ENCODE results near the gene GLCCI1. TPM values are rescaled to one million over a fixed set of nuclear protein-coding genes. Genes with fewer than 3 reads are reported as not detected.
A peak's percentile ranks its signal among the peaks of the same experiment; 100 is the strongest.

Gene GLCCI1
- total RNA-seq, 1 experiment from 2014 or later = 4.6 TPM

GRCh38 chr7:7970531-7971307 lies 2.1 kb downstream of the GLCCI1 start:
- ATAC-seq (no peak), DNase-seq (ENCODE audit: low read depth, low spot score) (no peak)
- H3K36me3 ChIP-seq (ENCODE audit: control insufficient read depth in 1 of 2, insufficient read depth in 2 of 2, low read length in 2 of 2) = no peaks in the 10 kb centered on the region
- TF ChIP-seq POLR2AphosphoS5 (IDR thresholded peaks at IDR 0.05; ENCODE audit: low read depth, low read length) (no peak), TCF7L2 (IDR thresholded peaks at IDR 0.05; ENCODE audit: borderline replicate concordance, extremely low read depth, insufficient read depth, insufficient read length) (no peak), ZFX (IDR thresholded peaks at IDR 0.05) (no peak), MAX (IDR thresholded peaks at IDR 0.05) (no peak), EGR1 (IDR thresholded peaks at IDR 0.05; ENCODE audit: low read depth) (no peak), POLR2A (IDR thresholded peaks at IDR 0.05; ENCODE audit: borderline replicate concordance, extremely low read depth, insufficient read depth, insufficient read length) (no peak), JUND (IDR thresholded peaks at IDR 0.05) (no peak), ZBTB33 (IDR thresholded peaks at IDR 0.05; ENCODE audit: extremely low read depth, insufficient replicate concordance, low read length) (no peak), SRF (IDR thresholded peaks at IDR 0.05; ENCODE audit: low read depth) (no peak), EZH2 (IDR thresholded peaks at IDR 0.05) (no peak), SIN3A (IDR thresholded peaks at IDR 0.05; ENCODE audit: low read depth) (no peak), ATF3 (IDR thresholded peaks at IDR 0.05) (no peak), CBX3 (IDR thresholded peaks at IDR 0.05; ENCODE audit: low read depth) (no peak)
- H3K9me2 ChIP-seq (ENCODE audit: insufficient read depth) = no peaks in the 10 kb centered on the region
- POLR2A ChIA-PET = no interaction called here
- no peaks in the 10 kb centered on the region for H3K9me3 ChIP-seq (ENCODE audit: control insufficient read depth in 1 of 2, insufficient read depth in 1 of 2, low read depth in 1 of 2, low read length in 2 of 2)
- H3K79me2 ChIP-seq (ENCODE audit: insufficient read depth, low read length) = peaks cover 5% of the 10 kb centered on the region; the same call in 1 of the 2 replicates
- H2AFZ ChIP-seq (ENCODE audit: low read depth, low read length, poor library complexity, severe bottlenecking) = no peak overlapping the region
- H3K9ac ChIP-seq (ENCODE audit: low read length) = no peak overlapping the region
- peaks cover 3 to 16% of the 10 kb centered on the region in 2 experiments; a peak in 3 of 4 replicates for H3K4me1 ChIP-seq (ENCODE audit: control insufficient read depth in 1 of 2, insufficient read depth in 2 of 2, low read length in 2 of 2)
- CTCF ChIA-PET = no interaction called here
- intact Hi-C loops (cut with micrococcal nuclease) = no loop called here
- no peak overlapping the region for H3K4me3 ChIP-seq (replicated peaks in 1 of 2; ENCODE audit: low read depth in 1 of 2, low read length in 2 of 2)
- H3K27me3 ChIP-seq (ENCODE audit: insufficient read depth, low read length) = no peaks in the 10 kb centered on the region
- BruUV-seq (replicated peaks) = TSS peak; percentile 66
- H3K27ac ChIP-seq (ENCODE audit: low read depth, low read length) = no peak overlapping the region
- no peaks in the 10 kb centered on the region for H4K20me1 ChIP-seq (ENCODE audit: insufficient read depth)
- RAD21 ChIA-PET (ENCODE audit: low non-redundant PET in 1 of 2, low total read pairs in 2 of 2, uncharacterized antibody in 2 of 2, unreplicated experiment in 2 of 2) = no interaction called here
- peak overlapping the region; percentile 88 for H3K4me2 ChIP-seq (ENCODE audit: low read length)

Data from HCT116 (cell line).